T-helper 1 cell treated with Interleukin-12 subunit alpha and Interleukin-12 subunit beta and Interleukin-4 antibody, amounts not matched to agents 30 μg/mL and 1 μg/mL, for 36 hours (primary cell): ENCODE data around the gene FANCC.

Experiments used
- H3K27ac Mint-ChIP-seq: one replicate; pipeline ENCODE4 v1.8.0; 2021; ENCODE audit warnings: mild to moderate bottlenecking, mixed read lengths
- H3K27me3 Mint-ChIP-seq: one replicate; pipeline ENCODE4 v1.8.0; 2021; ENCODE audit warnings: low read depth, mixed read lengths
- H3K36me3 Mint-ChIP-seq: one replicate; pipeline ENCODE4 v1.8.0; 2021; ENCODE audit warnings: low read depth, mixed read lengths
- H3K4me1 Mint-ChIP-seq: one replicate; pipeline ENCODE4 v1.8.0; 2021; ENCODE audit warnings: low read depth, mixed read lengths
- H3K4me3 Mint-ChIP-seq: one replicate; pipeline ENCODE4 v1.8.0; 2021; ENCODE audit warnings: mild to moderate bottlenecking, moderate library complexity, mixed read lengths
- H3K9me3 Mint-ChIP-seq: one replicate; pipeline ENCODE4 v1.8.0; 2021; ENCODE audit warnings: mixed read lengths

FANCC gene

DNA sequence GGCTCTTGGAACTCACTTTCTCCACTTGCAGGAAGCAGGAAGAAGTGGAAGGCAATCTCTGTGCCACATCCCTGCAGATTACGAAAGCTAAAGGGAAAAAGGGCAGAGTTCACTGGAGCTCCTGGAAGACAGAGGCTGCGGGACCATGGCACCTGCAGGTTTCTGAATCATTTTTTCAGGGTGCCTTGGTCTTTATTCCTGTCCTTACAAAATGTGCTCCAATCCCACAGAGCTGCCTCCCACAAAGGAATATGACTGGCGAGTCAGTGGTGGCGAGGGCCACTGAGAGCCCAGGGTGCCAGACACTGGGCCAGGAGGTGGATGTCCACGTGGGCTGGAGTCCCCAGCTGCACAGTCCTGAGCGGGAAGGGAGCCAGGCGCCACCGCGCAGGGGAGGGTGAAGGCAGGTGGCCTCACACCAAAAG lies 183.0 kb downstream of the FANCC start:
- Mint-ChIP-seq H3K4me3 (no peak overlapping the region), H3K27me3 (no peaks in the 10 kb centered on the region), H3K4me1 (no peaks in the 10 kb centered on the region), H3K36me3 (peaks cover 4% of the 10 kb centered on the region), H3K9me3 (no peaks in the 10 kb centered on the region), H3K27ac (no peak overlapping the region)

DNA sequence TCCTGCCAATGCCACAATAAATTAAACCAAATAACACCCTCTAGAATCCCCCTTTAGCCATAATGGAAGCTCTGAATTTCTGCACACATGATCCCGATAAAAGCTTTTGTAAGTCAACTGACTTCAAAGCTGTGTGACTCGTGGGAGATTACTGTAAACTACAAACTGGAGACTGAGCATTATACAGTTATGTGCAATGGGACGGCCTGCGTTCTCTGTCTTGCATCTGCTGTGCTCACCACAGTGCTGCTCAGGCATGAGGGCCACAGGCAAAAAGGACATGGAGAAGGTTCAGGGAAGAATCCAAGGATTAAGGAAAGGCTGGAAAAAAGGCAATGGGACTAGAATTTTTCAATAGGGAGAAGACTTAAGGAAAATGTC lies 184.2 kb downstream of the FANCC start:
- H3K27me3 Mint-ChIP-seq = no peaks in the 10 kb centered on the region
- no peaks in the 10 kb centered on the region for H3K4me1 Mint-ChIP-seq
- H3K9me3 Mint-ChIP-seq = no peaks in the 10 kb centered on the region
- H3K36me3 Mint-ChIP-seq = peaks cover 4% of the 10 kb centered on the region
- H3K27ac Mint-ChIP-seq = no peak overlapping the region
- no peak overlapping the region for H3K4me3 Mint-ChIP-seq

DNA sequence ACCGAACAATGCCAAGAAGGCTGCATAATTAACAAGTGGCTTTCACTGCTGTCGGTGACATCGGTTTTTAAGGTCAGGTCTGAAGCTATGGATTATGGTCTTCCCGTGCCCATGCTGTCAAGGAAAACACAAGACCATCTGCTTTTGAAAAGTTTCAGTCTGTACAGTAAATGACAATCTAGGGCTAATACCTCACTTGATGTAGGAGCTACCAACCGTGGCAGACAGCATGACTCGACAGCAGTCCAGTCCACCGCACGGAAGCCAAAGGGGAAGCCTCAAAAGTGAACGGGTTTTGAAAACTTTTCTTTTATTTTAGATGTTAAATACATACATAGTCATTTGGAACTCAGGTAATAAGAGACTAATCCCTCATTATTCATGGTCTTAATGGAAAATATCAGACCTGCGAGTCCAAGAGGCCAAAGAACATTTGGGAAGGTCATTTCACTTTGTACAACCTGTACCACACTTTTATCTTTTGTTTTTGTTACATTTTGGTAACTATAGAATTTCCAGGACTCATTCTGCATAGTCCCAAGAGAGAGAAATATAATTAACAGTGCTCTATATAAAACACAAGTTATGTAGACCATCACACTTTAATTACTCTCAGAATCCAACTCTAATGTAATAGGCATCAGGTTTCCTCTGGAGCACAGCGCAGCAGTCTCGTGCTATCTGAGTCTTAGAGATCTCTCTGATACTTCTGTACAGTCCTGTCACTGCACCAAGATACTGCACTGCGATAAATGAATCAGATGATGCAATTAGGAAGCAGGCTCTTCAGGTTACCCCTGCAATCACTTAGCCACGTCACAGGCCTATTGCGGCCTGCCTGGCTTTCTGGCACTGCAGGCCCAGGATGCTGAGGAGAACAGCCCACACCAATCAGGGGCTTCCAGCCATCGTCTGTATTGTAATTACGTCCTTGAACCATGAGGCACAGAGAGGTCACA lies 184.9 kb downstream of the FANCC start:
- H3K4me1 Mint-ChIP-seq = no peaks in the 10 kb centered on the region
- peaks cover 2% of the 10 kb centered on the region for H3K36me3 Mint-ChIP-seq
- no peaks in the 10 kb centered on the region for H3K9me3 Mint-ChIP-seq
- H3K27me3 Mint-ChIP-seq = no peaks in the 10 kb centered on the region
- H3K27ac Mint-ChIP-seq = no peak overlapping the region
- no peak overlapping the region for H3K4me3 Mint-ChIP-seq

DNA sequence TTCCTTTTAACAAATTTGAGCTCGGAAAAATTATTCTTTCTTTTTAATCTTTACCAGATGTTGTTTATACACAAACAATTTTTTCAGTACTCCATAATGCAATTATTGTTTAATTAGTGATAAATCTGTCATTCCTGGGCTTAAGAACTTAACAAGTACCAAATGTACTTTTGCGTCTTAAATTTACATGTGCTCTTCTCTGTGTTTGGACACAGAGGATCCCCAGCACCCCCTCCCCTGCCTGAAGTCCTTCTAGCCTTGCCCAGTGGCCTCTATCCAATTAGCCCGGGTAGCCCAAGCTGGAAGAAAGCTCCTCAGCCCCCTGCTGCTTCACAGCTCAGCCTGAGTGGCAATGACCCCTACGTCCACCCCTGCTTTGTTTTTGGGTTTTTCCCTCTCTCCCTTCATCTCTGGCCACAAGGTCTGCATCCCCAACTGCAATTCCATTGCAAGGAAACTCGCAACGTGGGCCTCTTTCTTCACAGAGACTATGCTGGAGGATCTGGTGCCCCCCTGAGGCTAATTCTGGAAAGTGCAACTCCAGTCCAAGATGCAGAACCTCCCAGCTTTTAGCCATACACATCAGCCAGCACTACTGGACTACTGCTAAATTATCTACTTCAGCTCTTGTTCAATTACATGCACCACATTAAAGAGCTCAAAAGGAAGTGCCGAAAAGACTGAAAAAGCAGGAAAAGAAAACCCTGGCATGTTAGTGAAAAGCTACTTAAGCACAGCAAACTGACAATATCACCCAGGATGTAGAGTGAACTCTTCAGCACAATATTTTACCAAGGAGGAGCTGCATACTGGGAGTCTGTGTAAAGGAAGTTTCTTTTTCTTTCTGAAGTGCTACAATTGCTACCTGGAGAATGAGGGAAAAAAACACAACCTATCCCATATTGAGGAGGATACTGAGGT lies 186.2 kb downstream of the FANCC start:
- Mint-ChIP-seq H3K9me3 (no peaks in the 10 kb centered on the region), H3K4me1 (no peaks in the 10 kb centered on the region), H3K36me3 (no peaks in the 10 kb centered on the region), H3K27me3 (no peaks in the 10 kb centered on the region), H3K4me3 (no peak overlapping the region), H3K27ac (no peak overlapping the region)

DNA sequence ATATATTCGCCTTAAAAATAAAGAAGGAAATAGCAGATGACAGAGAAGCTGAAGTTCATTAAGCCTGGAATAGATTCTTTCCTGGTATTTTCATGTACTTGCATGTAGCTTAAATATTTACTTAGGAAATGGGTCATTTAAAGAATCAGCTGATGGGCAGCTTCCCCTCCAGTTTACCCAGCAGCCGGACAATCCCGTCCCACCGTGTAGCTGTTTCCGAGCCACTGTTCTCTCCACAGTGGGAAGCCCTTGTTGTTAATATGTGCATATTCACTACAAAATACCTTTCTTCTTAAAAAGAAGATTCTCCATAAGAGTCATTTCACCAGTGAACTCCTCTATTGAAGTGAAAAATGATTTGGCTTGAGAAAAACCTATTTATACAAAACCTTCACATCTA lies 187.0 kb downstream of the FANCC start:
- H3K4me3 Mint-ChIP-seq = no peak overlapping the region
- no peaks in the 10 kb centered on the region for H3K4me1 Mint-ChIP-seq
- no peaks in the 10 kb centered on the region for H3K36me3 Mint-ChIP-seq
- no peak overlapping the region for H3K27ac Mint-ChIP-seq
- H3K9me3 Mint-ChIP-seq = no peaks in the 10 kb centered on the region
- H3K27me3 Mint-ChIP-seq = no peaks in the 10 kb centered on the region

DNA sequence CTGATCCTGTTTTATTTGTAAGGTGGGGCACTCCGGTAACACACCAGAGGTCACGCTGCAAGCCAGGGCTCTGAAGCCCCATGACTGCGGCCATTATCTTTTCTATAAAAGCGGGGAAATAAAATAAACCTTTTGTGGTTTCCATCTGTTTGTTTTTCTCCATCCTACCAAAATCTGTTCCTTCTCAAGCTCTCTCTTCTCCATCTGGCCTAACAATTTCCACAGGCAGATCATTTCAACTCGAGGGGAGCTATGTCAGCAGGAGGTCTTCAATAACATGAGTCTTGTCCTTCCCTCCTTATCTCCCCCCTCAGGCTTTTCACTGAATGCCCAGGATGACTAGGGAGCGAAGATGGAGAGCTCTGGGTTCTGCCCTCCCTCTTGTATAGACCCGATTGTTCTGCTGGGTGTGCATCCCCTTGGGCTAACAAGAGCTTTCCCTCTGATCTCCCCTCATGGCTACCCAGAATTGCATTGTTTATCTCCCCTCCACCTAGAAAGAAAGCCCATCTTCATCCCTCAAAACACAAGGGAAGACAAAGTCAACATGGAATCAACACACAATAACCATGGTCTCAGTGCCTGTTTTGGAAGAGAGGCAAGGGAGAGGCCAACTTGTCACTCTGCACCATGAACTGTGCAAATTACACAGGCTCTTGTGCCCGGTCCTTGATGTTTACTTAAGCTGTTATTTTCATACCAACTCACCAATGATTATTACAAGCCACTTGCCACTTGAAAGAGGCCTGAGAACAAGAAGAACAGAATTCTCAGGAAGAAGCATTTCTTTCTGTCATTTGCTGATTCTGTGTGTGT lies 187.8 kb downstream of the FANCC start:
- no peaks in the 10 kb centered on the region for H3K27me3 Mint-ChIP-seq
- no peaks in the 10 kb centered on the region for H3K4me1 Mint-ChIP-seq
- H3K9me3 Mint-ChIP-seq = no peaks in the 10 kb centered on the region
- no peaks in the 10 kb centered on the region for H3K36me3 Mint-ChIP-seq
- no peak overlapping the region for H3K27ac Mint-ChIP-seq
- no peak overlapping the region for H3K4me3 Mint-ChIP-seq

DNA sequence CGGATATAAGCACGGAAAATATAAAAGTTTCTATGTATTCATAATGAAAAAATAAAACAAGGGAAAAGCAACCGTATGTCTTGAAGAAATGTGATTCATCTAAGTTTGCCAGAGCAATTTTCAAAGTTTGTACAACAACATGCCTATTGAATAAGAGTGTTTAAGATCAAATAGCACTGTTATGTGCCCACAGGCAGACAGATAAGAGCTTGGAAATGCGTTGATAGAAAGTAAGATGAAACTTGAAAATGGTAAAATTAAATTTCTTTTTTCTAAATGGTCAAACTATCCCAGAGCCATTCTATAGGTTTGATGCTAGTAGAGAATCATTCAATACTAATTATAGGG lies 189.4 kb downstream of the FANCC start:
- H3K27ac Mint-ChIP-seq = no peak overlapping the region
- H3K4me1 Mint-ChIP-seq = no peaks in the 10 kb centered on the region
- no peaks in the 10 kb centered on the region for H3K9me3 Mint-ChIP-seq
- no peak overlapping the region for H3K4me3 Mint-ChIP-seq
- H3K36me3 Mint-ChIP-seq = no peaks in the 10 kb centered on the region
- no peaks in the 10 kb centered on the region for H3K27me3 Mint-ChIP-seq

DNA sequence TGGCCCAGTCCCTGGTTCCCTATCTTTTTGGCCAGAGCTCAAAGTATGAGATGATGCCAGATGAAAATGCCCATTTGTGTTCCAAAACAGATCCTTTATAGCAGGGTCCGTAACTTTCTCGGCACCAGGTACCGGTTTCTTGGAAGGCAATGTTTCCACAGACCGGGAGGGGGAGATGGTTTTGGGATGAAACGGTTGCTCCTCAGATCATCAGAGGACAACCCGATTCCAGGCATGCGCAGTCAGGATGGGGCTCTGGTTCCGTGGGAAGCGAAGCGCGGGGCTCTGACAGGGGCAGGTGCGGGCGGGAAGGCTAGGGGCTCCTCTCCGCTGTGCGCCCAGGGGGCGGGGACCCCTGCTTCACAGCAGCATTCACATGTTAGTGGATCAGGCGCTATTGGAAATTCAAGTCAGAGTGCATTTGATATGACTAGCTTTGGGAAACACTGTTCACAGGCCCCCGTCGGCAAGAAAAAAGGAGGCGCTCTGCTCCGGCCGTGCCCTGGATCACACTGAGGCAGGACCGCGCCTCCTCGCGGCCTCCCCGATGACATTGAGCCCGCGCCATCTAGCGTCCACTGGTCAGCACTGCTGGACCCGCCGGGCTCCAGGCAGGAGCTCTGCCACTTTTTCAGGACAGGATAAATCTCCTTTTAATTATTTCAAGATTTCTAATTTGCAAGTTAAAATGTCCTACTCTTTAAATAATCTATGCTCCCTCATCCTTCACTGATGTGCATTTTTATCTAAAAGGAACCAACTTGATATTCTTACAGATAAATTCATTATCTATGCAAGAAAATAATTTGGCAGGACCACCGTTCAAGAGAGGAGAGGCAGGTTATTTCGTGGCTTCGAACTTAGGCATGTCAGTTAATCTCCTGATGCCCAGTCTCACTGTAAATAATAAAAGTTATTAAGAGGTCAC lies 190.0 kb downstream of the FANCC start:
- H3K4me3 Mint-ChIP-seq = no peak overlapping the region
- H3K27me3 Mint-ChIP-seq = no peaks in the 10 kb centered on the region
- H3K36me3 Mint-ChIP-seq = no peaks in the 10 kb centered on the region
- no peaks in the 10 kb centered on the region for H3K9me3 Mint-ChIP-seq
- H3K4me1 Mint-ChIP-seq = no peaks in the 10 kb centered on the region
- no peak overlapping the region for H3K27ac Mint-ChIP-seq

DNA sequence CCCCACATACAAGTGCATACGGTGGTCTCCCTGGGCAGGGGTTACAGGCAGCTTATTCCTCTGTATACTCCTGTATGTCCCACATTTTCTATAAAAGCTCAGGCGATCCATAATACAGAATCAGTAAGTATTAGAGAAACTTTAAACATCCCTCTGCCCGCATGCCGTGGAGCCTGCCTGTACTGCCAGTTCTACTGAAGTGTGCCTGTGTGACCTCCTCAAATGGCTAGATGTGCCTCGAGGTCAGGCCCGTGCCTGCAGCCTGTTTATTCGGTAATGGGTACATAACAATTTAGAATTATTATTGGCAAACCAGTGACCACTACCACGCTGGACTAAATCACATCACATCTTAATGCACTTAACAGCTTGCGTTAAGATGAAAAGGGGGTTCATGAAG lies 190.8 kb downstream of the FANCC start:
- H3K4me1 Mint-ChIP-seq = no peaks in the 10 kb centered on the region
- H3K4me3 Mint-ChIP-seq = no peak overlapping the region
- H3K9me3 Mint-ChIP-seq = no peaks in the 10 kb centered on the region
- H3K36me3 Mint-ChIP-seq = no peaks in the 10 kb centered on the region
- no peaks in the 10 kb centered on the region for H3K27me3 Mint-ChIP-seq
- no peak overlapping the region for H3K27ac Mint-ChIP-seq

DNA sequence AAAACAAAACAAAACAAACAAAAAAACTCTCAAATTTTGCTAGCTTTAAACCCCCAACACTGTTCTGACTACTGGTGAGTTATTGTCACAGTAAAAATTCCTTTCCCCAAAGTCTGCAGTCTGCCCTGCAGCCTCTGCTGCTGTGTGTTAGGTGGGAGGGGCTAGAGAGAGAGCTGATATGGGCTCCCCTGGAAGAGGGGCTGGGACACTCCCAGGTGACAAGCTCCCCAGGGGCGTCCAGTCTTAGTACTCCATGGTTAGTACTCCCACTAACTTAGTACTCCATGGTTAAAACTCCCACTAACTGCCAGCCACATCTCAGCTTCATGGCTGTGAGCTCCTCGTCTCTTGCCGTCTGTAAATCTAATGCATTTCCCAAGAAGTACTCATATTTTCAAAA lies 191.9 kb downstream of the FANCC start:
- Mint-ChIP-seq H3K4me3 (no peak overlapping the region), H3K9me3 (no peaks in the 10 kb centered on the region), H3K36me3 (no peaks in the 10 kb centered on the region), H3K27ac (no peak overlapping the region), H3K27me3 (no peaks in the 10 kb centered on the region), H3K4me1 (no peaks in the 10 kb centered on the region)

DNA sequence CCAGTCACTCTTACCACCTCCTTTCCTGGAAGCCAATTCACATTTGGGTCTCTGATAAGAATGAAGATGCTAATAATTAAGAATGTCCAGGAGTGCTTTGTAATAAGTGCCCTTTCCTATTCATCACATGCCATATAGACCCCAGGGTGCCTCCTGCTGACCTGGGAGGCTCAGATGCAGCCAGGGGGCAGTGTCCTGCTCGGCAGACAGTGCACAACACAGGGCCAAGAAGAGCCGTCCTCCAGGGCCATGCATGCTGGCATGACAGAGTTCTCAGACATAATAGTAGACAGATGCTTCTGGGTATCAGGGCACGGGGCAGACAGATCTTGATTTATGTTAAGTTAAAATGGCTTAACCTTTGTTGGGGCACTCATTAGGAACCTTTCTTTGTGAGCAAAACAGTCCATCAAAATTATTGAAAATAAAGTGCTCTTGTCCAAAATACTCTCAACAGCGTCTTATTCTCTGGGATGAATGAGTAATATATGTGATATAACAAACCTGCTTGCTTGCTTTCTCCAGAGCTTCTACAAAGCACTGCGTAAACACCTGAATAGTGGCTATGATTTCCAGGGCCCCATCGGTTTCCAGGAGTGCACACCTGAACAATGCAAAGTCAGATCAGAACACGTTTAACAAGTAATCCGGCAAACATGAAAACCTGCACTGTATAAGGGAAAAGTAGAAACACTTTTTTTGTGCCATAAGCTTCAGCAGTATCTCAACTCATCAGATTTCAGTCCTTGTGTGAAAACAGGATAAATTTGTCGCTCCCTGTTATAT lies 192.7 kb downstream of the FANCC start:
- Mint-ChIP-seq H3K27me3 (no peaks in the 10 kb centered on the region), H3K36me3 (no peaks in the 10 kb centered on the region), H3K9me3 (no peaks in the 10 kb centered on the region), H3K4me3 (no peak overlapping the region), H3K27ac (no peak overlapping the region), H3K4me1 (no peaks in the 10 kb centered on the region)

DNA sequence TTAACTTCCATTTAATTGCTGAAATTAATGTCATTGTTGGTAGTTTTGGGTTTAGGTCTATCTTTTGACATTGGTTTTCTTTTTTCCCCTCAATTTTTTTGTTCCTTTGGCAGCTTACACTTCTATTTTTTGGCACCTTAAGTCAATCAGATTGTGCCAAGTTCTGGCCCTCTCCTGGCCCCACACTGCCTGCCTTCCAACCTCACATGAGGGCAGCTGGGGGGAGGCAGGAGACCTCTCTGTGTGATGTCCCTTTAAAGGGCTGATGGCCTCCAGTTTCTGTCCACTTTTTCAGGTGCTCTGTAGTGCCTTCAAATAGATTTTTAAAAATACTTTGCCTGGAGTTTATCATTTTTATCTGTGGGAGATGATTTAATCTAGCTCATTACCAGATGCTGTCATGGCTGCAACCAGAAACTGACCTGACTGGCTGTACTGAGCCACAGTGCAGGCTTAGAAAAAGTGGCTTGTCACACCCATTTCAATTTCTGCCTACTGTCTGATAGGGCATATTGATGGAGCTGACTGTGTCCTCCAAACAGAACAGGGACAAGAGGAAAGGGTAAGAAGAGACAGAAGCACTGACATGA lies 196.6 kb downstream of the FANCC start:
- Mint-ChIP-seq H3K27me3 (no peaks in the 10 kb centered on the region), H3K27ac (no peak overlapping the region), H3K4me3 (no peak overlapping the region), H3K4me1 (no peaks in the 10 kb centered on the region), H3K36me3 (peaks cover 2% of the 10 kb centered on the region), H3K9me3 (no peaks in the 10 kb centered on the region)

DNA sequence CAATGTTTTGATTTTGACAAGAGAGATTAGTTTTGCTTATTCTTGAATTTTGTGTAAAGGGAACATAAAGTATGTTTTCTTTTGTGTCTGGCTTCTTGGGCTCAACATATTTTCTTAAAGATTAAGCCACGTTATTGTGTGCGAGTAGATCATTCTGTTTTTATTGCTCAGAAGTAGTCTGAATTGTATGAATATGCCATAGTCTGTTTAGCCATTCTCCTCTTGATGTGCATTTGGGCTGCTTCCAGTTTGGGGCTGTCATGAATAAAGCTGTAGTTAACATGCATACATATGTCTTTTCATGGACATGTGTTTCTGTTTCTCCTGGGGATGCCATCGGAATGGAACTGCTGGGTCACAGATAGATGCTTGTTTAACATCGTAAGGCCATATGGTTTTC lies 198.9 kb downstream of the FANCC start:
- Mint-ChIP-seq H3K9me3 (no peaks in the 10 kb centered on the region), H3K4me1 (no peaks in the 10 kb centered on the region), H3K36me3 (peaks cover 2% of the 10 kb centered on the region), H3K27ac (no peak overlapping the region), H3K27me3 (no peaks in the 10 kb centered on the region), H3K4me3 (no peak overlapping the region)
